Measurements from ENCODE around the gene SPEF1.

The SPEF1 gene

GRCh38 chr20:3748073-3748472, 33.2 kb downstream of the SPEF1 start:
- no peak for DNase-seq (ENCODE audit: low read depth)

GRCh38 chr20:3747471-3747870, 33.8 kb downstream of the SPEF1 start:
- no peak for DNase-seq (ENCODE audit: low read depth)

DNA sequence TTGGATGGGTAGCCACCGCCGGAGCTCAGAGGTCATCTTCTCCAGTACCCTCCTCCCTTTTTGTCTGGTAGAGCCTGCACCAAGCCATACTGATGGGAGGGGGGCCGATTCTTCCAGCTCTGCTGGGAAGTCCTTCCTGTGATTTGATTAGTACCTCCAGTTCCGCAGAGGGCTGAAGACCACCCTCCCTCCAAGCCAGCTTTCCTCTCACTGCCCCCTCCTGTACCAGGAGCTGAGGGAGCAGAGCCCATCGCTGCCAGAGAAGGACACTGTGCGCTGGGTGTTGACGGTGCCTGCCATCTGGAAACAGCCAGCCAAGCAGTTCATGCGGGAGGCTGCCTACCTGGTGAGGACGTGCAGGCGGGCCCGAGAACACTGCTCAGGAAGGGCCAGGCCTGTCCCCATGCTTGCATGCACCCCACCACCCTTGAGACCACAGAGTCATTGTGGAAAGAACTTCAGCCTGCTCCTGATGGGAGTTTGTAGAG, 35.5 kb downstream of the SPEF1 start:
- no peak for DNase-seq (ENCODE audit: low read depth)

- DNase-seq (ENCODE audit: low read depth) = peak; percentile 59
Measured at GRCh38 chr20:3744806-3745685, 36.2 kb downstream of the SPEF1 start.

- DNase-seq (ENCODE audit: low read depth) = no peak
Measured at GRCh38 chr20:3744037-3744436, 37.2 kb downstream of the SPEF1 start.

DNA sequence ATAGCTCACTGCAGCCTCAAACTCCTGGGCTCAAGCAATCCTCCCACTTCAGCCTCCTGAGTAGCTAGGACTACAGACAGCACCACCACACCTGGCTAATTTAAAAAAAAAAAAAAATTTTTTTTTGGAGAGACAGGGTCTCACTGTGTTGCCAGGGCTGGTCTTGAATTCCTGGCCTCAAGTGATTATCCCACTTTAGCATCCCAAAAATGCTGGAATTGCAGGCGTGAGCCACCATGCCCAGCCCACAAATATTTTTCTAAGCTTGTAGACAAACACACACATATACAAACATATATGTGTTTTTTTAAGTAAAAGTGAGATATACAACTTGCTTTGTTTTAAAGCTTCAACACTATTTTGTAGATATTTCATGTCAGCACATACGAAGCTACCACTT, 38.0 kb downstream of the SPEF1 start:
- no peak for DNase-seq (ENCODE audit: low read depth)

GRCh38 chr20:3741836-3742458, 39.3 kb downstream of the SPEF1 start:
- no peak for DNase-seq (ENCODE audit: low read depth)

- no peak for DNase-seq (ENCODE audit: low read depth)
Measured at GRCh38 chr20:3740615-3741301, 40.5 kb downstream of the SPEF1 start.

- no peak for DNase-seq (ENCODE audit: low read depth)
Measured at GRCh38 chr20:3739926-3740451, 41.3 kb downstream of the SPEF1 start.

DNA sequence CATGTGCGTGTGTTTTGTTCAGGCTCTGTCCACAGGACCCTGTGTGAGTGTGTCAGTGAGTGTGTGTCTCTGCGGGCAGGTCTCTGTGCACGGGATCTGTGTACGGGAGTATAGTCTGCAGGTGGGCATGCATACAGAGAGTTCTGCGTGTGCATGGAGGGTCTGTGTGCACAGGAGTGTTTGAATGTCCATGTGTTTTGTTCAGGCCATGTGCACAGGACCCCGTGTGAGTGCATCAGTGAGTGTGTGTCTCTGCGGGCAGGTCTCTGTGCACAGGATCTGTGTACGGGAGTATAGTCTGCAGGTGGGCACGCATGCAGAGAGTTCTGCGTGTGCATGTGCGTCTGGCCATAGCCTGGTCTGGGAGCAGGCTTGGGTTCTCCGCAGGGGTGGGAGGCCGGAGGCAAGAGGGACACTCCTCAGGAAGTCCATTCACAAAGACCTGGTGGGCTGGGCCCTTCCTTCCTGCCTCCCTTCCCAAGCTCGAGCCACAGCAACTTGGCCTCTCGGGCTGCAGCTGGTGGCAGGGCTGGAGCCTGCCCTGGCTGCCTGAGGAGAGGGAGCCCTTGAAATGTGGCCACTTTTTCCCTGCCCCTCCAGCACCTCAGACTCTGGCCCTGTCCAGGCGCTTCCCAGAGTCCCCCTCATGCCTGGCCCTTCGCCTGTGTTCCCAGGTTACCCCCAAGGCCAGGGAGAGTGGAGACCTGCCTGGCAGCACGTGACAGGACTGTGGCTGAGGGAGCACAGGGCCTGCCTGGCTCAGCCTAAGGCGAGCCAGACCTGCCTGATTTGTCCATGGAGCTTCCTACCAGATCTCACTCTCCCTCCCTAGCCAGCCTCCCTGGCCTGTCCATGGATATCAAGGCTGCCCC, 42.0 kb downstream of the SPEF1 start:
- no peak for DNase-seq (ENCODE audit: low read depth)

- DNase-seq (ENCODE audit: low read depth) = no peak
Measured at GRCh38 chr20:3738111-3739053, 42.9 kb downstream of the SPEF1 start.

- no peak for DNase-seq (ENCODE audit: low read depth)
Measured at GRCh38 chr20:3735768-3736167, 45.5 kb downstream of the SPEF1 start.

DNA sequence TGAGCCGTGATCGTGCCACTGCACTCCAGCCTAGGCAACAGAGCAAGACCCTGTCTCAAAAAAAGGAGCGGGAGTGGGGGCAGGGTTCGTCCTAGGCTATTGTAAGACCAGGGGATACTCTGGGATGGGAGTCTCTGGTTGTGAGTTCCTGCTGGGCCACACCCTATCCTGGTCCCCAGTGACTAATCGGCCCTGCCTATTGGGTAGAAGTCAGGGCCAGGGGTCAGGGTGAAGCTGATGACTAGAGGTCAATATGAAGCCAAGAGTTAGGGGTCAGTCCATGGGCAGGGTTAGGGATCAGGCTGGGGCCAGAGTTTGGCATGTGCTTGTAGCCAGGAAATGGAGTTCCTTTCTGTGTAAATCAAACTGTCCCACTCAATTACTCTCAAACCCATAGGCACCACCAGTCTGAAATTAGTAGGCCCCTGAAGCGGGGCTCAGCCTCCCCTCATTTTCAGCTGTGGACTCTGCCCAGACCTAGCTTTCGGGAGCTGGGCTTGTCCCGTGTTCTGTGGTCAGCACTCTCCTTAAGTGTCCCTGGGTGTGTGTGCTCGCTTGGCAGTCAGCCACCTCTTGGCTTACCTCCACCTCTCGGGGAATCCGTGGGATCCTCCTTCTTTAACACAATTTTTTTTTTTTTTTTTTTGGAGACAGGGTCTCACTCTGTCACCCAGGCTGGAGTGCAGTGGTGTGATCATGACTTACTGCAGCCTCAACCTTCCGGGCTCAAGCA, 47.0 kb downstream of the SPEF1 start:
- no peak for DNase-seq (ENCODE audit: low read depth)

DNA sequence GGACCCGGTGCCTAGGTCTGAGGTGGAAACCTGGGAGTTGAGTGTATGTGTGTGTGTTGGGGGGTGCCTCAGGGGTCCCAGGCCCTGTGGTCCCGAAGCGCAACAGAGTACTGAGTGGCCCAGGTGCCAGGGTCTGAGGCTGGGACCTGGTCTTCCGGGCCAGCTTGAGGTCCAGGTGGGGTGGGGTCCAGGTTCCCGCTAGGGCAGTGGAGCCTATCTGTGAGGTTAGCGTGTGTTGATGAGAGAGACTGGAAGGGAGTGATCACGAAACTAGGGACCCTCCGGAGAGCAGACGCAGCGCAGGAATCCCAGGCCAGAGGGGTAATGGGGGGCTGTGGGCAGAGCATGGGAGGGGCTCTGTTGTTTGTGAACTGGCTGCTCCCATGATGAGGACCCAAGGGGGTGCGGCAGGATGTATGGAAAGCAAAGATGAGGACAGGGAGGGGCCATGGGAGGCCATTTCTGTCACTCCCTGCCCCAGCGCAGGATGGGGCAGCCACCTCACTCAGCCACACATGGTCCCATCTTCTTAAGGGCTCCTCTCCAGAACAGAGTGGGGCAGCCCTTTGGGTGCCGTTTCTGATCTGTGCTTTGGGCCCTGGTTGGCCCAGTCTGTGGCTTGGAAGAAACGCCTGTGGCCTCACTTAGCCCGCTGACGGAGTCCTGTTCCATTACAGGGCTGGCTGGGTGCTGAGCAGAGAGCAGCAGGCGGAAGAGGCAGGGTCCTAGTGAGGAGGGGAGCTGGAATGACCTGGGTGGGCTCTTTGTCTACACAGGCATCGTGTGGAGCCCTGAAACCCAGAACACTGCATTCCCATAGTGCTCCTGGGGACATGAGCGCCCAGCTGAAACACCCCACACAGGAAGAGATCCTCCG, 47.9 kb downstream of the SPEF1 start:
- DNase-seq (ENCODE audit: low read depth) = no peak

- no peak for DNase-seq (ENCODE audit: low read depth)
Measured at GRCh38 chr20:3732327-3733118, 48.7 kb downstream of the SPEF1 start, which contains the start of gene HSPA12B. HSPA12B (plus strand) TSS chr20:3732685; CDS start chr20:3738675, 5,990 bp downstream.

GRCh38 chr20:3731944-3732326, 49.3 kb downstream of the SPEF1 start:
- no peak for DNase-seq (ENCODE audit: low read depth)

DNA sequence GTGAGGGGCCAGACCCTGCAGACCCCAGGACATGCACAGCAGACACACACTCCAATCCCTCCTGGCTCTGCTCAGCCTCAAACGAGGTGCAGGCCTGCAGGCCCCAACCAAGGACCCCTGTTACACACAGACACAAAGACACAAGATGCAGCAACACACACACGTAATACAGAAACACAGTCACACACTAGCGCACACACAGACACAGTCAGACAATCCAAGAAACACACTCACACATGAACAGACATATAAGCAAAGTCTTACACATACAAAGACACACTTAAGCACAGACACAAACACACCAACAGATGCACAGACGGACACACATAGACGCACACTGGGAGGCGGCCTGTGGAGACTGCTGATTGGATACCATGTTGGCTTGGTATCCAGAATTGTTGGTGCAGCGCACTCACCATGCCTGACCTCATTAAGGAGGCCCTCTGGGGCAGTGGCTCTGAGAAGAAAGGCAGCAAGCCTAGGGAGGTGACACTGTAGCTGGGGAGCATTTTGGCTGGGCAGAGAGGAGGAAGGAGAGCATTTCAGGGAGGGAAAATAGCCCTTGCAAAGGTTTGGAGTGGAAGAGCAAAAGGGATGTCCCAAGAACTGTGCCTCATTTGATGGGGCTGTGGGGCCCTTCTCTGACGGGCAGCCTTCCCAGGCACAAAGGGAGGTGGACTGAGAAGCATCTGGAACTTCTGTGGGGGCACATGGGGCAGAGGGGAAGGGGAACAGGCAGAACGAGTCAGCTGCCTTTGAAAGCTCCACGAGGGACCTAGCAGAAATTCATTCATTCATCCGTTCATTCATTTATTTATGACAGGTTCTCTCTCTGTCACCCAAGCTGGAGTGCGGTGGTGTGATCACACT, 50.2 kb downstream of the SPEF1 start:
- no peak for DNase-seq (ENCODE audit: low read depth)
